NCI-H69 (cell line): ENCODE measurements around the gene OR13J1.

Experiments
- DNase-seq: peaks from one replicate; lab custom pipeline; 2025; lab: John Stamatoyannopoulos, UW

OR13J1 gene

GRCh38 chr9:35858458-35858857, 11.7 kb downstream of the OR13J1 start:
- DNase-seq, result no peak

DNA sequence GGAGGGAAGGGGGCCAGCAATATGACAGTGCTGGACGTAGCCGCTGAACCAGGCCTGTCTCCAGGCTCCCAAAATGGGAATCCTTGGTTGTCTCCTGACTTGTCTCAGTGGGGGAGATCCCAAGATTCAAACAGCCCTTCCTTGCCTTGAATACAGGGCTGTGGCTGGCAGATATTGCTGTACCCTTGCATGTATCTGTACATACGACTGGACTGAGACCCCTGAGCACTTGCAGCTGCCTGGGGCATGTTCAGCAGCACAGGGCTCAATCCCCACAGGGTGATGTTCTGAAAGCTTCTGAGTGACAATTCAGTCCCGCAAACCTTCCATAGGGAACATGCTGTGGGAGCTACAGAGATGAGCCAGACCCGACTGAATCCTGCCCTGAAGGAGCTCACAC, 13.3 kb downstream of the OR13J1 start:
- DNase-seq, result no peak

- no peak for DNase-seq
Observed at GRCh38 chr9:35856206-35856605, 14.0 kb downstream of the OR13J1 start.

GRCh38 chr9:35854091-35854762, 16.0 kb downstream of the OR13J1 start:
- no peak for DNase-seq

DNA sequence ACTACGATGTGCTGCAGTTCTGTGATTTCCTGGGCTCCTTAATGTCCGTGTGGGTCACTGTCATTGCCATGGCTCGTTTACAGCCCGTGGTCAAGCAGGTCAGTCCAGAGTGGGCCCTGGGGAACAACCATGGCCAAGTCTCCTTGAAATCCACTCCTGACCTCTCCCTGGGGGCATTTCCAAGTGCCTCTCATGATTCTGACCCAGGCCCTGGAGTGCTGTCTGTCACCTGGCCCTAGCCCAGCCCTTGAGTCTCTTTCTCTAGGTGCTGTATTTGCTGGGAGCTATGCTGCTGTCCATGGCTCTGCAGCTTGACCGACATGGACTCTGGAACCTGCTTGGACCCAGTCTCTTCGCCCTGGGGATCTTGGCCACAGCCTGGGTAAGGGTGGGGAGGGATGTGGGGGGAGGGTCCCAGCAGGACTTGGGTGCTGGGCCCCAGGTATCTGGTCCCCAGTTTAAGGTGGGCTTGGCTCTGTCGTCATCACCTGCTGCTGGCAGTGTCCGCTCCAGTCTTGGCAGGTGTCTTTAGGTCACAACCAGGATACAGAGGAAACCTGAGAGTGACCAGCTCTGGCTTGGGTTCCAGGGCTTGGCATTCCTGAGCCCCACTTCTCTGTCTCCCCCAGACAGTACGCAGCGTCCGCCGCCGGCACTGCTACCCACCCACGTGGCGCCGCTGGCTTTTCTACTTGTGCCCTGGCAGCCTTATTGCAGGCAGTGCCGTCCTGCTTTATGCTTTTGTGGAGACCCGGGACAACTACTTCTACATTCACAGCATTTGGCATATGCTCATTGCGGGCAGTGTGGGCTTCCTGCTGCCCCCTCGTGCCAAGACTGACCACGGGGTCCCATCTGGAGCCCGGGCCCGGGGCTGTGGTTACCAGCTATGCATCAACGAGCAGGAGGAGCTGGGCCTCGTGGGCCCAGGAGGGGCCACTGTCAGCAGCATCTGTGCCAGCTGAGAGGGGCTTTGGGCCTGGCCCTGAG, 17.0 kb downstream of the OR13J1 start:
- DNase-seq, result no peak

DNA sequence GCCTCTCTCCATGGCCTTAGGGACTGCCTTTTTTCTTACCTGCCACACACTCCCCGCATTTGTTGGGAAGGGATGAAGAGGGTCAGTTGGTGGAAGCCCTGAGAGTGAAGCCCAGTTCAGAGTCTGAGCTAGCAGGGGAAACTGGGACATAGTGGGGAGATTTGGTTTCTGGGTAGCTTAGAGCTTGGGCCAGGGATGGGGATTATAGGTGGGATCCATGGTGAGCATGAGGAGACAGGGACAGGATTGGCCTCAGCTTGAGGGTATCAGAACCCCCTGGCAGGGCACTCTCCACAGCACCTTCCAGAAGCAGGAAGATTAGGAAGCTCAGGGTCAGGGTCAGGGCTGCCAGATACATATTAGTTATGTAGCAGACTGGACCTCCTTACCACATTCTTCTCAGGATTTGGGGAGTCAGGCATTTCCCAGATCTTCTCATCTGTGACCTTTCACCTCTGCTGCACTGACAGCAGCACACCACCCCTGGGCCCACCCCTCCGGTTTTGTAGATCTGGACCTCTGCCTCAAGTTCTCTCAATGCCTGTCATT, 17.9 kb downstream of the OR13J1 start:
- no peak for DNase-seq

- no peak for DNase-seq
Observed at GRCh38 chr9:35847792-35848572, 22.2 kb downstream of the OR13J1 start.

- DNase-seq, result no peak
Observed at GRCh38 chr9:35845824-35846771, 24.1 kb downstream of the OR13J1 start.

DNA sequence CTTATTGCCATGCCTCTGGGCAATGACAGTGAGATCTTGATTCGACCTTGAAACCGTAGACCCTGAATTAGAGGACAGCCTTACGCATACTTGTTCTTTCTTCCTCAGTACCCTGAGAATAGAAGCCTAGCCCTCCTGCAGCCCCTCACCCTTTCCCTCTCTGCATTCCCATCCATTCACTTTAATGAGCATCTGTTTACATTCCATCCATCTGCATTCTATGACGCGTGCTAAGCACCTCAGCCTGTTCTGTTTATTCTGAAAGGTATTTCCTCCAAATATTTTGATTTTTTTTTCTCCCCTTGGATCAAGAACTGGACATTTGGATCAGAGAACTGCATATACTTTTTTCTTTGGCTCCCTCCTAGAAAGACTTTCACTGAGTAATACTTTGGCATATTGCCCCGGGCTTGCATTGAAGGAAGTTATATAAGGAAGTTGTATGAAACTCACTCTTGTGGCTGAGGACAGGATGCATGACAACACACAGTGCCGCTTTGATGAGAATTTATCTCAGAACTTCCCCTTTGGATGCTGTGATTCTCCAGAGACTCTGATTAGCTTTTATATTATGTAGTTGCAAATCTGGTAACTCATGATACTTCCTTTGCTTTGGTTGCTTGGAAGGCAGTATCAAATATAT, 25.5 kb downstream of the OR13J1 start:
- DNase-seq, result no peak

GRCh38 chr9:35842795-35843194, 27.4 kb downstream of the OR13J1 start:
- no peak for DNase-seq

DNA sequence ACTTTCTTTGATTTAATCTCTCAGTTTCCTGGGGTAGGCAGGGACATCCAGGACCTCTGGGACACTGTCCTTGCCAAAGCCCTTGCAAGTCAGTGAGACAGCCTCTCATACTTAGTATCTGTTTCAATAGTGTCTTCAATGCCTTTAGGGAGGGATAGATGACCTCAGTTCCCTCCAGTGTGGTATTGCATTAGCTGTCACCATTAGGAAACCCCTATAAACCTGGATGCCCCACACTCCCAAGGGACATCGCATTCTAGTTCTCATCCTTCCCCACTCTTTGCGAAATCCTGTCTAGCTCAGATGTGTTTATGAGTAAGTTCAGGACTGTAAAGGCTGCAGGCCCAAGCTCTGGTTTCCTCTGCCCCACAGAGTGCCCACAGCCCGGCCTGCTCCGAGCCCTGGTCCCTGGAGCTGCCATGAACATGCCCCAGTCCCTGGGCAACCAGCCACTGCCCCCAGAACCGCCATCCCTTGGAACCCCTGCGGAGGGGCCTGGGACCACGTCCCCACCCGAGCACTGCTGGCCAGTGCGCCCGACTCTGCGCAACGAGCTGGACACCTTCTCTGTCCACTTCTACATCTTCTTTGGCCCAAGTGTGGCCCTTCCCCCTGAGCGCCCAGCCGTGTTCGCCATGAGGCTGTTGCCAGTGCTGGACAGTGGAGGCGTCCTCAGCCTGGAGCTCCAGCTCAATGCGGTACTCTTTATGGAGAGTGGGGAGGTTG, 28.0 kb downstream of the OR13J1 start:
- DNase-seq, result no peak

DNA sequence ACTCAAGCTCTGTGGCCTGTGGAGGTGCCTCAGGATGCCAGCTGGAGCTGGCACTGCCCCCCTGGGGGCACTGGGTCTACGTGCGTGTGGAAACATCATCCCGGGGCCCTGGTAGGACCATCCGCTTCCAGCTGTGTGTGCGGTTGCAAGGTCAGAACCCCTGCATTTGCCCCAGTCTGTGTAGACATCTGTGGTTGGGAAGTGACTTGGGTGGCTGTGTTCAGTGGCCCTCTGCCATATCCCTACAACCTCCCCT, 28.6 kb downstream of the OR13J1 start:
- no peak for DNase-seq

DNA sequence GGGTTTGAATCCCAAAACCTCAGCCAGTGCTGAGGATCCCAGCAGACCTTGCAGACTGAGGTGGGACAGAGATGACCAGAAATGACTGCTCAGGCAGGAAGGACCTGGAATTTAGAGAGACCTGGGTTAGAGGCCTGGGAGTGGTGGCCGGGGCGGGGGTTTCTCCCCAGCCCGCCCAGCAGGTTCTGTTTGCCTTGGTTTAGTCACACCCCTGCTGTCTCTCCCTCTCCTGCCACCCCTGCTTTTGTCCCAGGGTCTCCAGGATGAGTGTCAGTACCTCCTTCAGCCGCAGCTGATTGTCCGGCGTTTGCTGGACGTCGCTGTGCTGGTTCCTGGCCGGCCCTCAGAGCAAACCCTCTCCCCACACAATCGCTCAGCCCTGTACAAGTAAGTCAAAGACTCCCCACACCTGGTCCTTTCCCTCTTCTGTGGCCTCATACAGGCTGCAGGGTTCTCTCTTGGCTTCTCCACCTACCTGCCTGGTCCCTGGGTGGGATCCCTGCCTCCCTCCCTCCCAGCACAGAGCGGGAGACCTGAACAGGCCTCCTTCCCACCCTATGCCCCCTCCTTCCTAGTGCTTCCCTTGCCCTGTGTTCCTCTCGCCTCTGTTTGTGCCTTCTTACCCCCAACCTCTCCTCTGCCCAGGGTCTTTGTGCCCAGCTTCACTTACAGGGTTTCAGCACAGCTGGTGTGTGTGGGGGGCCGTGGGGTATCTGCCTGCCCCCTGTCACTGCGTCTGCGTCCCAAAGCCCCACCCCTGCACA, 29.1 kb downstream of the OR13J1 start:
- DNase-seq, result no peak

DNA sequence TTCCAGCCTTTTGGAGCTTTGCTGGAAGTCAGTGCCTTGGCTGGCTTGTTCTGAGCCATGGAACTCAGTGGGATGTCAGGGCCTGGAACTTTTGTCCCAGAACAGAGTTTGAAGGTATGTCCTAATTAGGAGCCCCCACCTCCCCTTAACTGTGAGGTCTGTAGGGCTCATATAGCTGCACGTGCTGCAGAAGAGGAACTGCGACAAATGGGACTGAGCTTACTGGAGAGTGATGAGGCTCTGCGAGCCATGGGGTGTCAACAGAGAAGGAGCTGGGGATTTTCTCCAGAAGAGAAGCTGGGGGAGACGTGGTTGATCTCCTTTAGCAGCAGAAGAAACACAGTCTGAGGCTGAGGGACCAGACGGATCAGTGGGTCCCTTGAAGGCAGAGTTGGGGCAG, 30.3 kb downstream of the OR13J1 start:
- no peak for DNase-seq

GRCh38 chr9:35836595-35836994, 33.6 kb downstream of the OR13J1 start:
- no peak for DNase-seq

DNA sequence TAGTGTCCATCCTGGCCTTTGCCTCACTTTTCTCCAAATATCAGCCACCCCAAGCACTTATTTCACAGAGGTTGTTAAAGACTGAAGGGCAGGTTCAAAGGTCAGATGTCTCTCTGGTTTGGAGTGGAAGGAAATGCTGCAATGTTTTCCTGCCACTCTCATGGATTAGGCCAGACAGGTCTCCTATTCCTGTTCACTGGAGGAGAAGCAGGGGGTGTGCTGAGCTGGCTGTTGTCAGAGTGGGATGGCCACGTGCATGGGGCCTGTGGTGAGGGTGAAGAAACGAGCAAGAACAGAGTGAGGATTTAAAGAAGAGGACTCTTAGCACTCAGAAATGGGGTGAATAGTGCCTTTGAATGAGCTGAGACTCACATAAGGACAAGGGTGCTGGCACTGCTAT, 34.4 kb downstream of the OR13J1 start:
- DNase-seq, result no peak

DNA sequence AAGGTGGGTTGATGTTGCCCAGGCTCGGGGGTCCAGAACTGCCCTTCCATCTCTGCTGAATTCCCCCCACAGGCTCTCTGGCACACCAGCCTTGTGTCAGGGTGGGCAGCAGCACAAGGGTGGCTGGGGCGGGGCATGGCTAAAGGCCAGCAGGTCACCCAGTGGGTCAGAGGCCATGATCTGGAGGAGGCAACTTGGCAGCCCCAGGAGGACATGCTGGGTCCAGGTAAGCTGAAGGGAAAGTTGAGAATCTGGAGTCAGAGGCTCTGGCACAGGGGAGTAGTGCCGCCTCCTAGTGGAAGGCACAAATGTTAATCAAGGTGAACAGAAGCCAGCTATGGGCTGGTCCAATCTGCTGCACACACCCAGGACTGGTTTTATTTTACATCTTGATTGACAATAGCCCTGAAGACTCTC, 35.0 kb downstream of the OR13J1 start:
- peak; percentile 27 for DNase-seq

GRCh38 chr9:35834260-35835215, 35.7 kb downstream of the OR13J1 start:
- DNase-seq, result peak; percentile 61
